ENCODE measurements around the gene CFAP206. TPM values are rescaled to one million over a fixed set of nuclear protein-coding genes. Genes with fewer than 3 reads are reported as not detected.

CFAP206 gene
- total RNA-seq, 4 donors from 2014 or later = 0.52 to 3.9 (median 2.8) TPM; not detected in 1

GRCh38 chr6:87397656-87398055 is 10.1 kb upstream of the CFAP206 start:
- H3K4me1 ChIP-seq = no peaks in the 10 kb centered on the region
- H3K9me3 ChIP-seq = no peaks in the 10 kb centered on the region
- no peaks in the 10 kb centered on the region for H3K27me3 ChIP-seq
- intact Hi-C loops (cut with DNase I; ENCODE audit: low total_unique reads) = no loop called here
- no peak for DNase-seq
- no peak overlapping the region for H3K4me3 ChIP-seq
- no peak for TF ChIP-seq CTCF (IDR thresholded peaks at IDR 0.05)
- no peak overlapping the region for H3K27ac ChIP-seq
- H3K36me3 ChIP-seq = no peaks in the 10 kb centered on the region

DNA sequence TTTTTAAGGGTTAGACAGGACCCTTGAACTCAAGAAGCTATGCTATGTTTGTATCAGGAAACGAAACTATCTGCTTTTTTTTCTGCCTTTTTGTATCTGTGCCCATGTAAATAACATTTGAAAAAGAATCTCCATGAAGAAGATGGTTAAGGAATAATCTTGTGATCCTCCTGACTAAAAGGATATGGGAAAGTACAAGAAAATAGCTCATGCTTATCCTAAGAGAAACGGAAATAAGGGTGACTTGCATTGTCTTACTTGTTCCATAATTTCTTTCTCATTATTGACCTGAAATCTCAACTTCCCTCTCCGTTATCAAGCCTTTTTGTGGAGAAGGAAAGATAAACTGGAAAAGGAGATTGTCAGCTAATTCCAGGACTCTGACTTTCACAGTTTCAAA is 5.9 kb upstream of the CFAP206 start:
- Histone ChIP-seq H3K27ac (no peak overlapping the region), H3K9me3 (no peaks in the 10 kb centered on the region), H3K36me3 (no peaks in the 10 kb centered on the region), H3K4me3 (no peak overlapping the region), H3K27me3 (no peaks in the 10 kb centered on the region), H3K4me1 (no peaks in the 10 kb centered on the region)
- intact Hi-C loops (cut with DNase I; ENCODE audit: low total_unique reads) = no loop called here
- DNase-seq = no peak
- TF ChIP-seq CTCF (IDR thresholded peaks at IDR 0.05) (no peak), POLR2A (IDR thresholded peaks at IDR 0.05) (no peak)

DNA sequence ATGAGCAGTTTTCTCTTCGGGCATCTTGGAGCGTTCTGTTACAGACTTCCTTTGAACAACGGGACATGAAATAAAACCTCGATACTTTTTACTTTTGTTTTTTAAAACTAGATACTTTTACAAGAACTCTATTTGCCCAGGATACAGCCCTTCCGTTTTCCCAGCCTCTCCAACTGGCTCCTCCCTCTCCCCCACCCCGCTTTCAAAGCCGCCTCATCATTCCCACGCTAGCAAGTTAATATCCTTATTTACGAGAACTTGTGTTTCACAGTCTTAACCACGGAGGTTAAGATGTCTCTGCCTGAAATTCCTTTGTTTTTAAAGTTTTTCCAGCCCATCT is 241 bp upstream of the CFAP206 start:
- peak in 1 of 2 donors; percentile 38 for DNase-seq
- Histone ChIP-seq H3K36me3 (no peaks in the 10 kb centered on the region), H3K9me3 (no peaks in the 10 kb centered on the region), H3K27ac (peak overlapping the region; percentile 73 to 85), H3K27me3 (no peaks in the 10 kb centered on the region), H3K4me3 (peak overlapping the region; percentile 82 to 98), H3K4me1 (no peaks in the 10 kb centered on the region)
- intact Hi-C loops (cut with DNase I; ENCODE audit: low total_unique reads) = no loop called here
- TF ChIP-seq POLR2A (IDR thresholded peaks at IDR 0.05) (no peak), CTCF (IDR thresholded peaks at IDR 0.05) (no peak)

DNA sequence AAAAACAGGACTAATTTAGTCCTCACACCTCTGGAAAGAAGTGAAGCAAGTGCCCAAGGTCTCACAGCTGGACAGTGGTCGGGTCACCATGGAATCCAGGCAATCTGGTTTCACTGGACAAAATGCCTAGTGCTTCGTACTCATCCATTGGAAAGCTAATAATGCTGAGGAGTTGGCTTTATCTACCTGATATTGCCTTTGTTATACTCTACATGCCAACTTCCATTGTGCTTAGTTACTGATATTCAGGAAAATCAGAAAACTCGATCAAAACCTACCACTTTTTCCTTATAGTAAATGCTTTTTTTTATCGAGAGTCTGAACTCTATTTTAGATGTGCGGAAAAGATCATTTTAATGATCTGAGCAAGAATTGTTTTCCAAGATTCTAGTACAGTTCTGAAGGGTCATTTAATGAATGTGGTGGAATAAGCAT is 966 bp downstream of the CFAP206 start:
- TF ChIP-seq POLR2A (IDR thresholded peaks at IDR 0.05) (no peak), CTCF (IDR thresholded peaks at IDR 0.05) (no peak)
- no peak for DNase-seq
- Histone ChIP-seq H3K27me3 (no peaks in the 10 kb centered on the region), H3K4me3 (peak overlapping the region; percentile 82 to 98), H3K27ac (peak overlapping the region; percentile 72 to 78), H3K4me1 (no peaks in the 10 kb centered on the region), H3K9me3 (no peaks in the 10 kb centered on the region), H3K36me3 (no peaks in the 10 kb centered on the region)
- intact Hi-C loops (cut with DNase I; ENCODE audit: low total_unique reads) = no loop called here

GRCh38 chr6:87419266-87419665 is 11.5 kb downstream of the CFAP206 start:
- Histone ChIP-seq H3K27ac (no peak overlapping the region), H3K4me3 (no peak overlapping the region), H3K27me3 (no peaks in the 10 kb centered on the region), H3K4me1 (no peaks in the 10 kb centered on the region), H3K9me3 (no peaks in the 10 kb centered on the region), H3K36me3 (no peaks in the 10 kb centered on the region)
- DNase-seq = no peak
- TF ChIP-seq POLR2A (IDR thresholded peaks at IDR 0.05) (no peak), CTCF (IDR thresholded peaks at IDR 0.05) (no peak)
- intact Hi-C loops (cut with DNase I; ENCODE audit: low total_unique reads) = no loop called here
